ENCODE results near the gene C4BPB.

Gene C4BPB

DNA sequence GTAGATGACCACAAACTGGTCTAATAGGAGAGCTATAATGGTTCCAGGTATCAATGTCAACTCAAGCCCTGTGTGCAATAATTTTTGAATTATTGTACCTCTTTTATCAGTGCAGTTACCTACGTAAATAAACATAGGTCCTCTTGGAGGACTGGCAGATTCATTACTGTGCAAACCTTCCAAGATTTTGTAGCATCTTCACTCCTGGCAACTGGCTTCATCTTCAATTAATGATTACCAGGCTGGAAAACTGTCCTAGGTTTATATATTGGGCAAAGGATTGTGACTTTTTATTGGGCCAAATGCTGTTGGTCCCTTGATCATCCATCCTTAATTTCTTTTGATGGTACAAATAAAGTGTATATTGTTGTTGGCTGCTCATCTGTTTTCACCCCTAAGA lies 51.0 kb downstream of the C4BPB start:
- TF ChIP-seq, protein P1, sequence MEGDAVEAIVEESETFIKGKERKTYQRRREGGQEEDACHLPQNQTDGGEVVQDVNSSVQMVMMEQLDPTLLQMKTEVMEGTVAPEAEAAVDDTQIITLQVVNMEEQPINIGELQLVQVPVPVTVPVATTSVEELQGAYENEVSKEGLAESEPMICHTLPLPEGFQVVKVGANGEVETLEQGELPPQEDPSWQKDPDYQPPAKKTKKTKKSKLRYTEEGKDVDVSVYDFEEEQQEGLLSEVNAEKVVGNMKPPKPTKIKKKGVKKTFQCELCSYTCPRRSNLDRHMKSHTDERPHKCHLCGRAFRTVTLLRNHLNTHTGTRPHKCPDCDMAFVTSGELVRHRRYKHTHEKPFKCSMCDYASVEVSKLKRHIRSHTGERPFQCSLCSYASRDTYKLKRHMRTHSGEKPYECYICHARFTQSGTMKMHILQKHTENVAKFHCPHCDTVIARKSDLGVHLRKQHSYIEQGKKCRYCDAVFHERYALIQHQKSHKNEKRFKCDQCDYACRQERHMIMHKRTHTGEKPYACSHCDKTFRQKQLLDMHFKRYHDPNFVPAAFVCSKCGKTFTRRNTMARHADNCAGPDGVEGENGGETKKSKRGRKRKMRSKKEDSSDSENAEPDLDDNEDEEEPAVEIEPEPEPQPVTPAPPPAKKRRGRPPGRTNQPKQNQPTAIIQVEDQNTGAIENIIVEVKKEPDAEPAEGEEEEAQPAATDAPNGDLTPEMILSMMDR (IDR thresholded peaks at IDR 0.05; ENCODE audit: borderline replicate concordance, insufficient read depth, low read depth, low read length) = no peak
- H3K4me3 ChIP-seq (ENCODE audit: low read depth, low read length) = no peak overlapping the region

DNA sequence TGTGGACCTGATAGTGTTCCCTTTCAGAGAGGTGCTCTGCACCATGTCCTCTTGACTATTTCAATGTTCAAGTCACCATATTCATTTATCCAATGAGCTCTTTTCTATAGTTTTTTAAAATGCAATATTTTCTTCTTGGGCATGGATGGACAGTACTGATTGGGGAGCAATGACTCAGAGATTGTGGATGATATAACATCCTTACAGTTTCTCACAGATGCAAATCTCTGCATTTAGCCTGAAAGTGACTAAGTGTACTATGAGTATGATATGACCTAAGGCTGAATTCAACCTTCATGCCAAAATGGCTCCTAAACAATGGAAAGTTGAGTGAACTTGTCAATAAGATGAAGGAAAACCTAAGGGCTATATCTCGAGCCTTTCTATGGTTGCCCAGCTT lies 51.9 kb downstream of the C4BPB start:
- TF ChIP-seq, protein P1 (IDR thresholded peaks at IDR 0.05; ENCODE audit: borderline replicate concordance, insufficient read depth, low read depth, low read length) = no peak
- no peak overlapping the region for H3K4me3 ChIP-seq (ENCODE audit: low read depth, low read length)

DNA sequence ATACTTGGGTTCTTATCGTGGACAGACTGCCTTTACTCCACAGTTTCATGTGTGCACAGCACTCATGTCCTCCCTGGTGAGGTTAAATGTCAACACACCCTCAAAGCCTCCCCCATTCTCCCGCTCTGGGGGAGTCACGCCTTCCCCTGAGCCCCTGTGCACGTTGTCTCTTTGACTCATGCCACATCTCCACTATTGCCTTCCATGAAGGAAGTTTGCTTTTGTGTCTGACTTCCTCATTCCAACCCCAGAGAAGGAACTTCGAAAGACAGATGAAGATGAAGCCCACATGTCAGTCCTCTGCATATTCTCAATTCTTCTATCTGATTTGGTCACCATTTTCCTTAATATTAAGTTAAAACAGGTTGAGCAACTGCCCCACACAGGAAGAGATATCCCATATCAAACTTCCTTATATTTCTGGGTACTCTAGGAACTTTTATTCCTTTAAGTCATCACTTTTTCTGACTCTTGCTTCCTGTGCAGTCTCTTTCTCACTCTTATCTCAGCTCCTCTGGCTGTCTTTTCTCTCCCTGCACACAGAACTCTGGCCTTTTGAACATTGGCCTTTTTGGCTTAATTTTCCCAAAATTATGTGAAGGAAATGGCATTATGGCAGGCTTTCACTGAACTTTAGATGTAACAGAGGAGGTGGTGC lies 56.9 kb downstream of the C4BPB start:
- H3K4me3 ChIP-seq (ENCODE audit: low read depth, low read length) = no peak overlapping the region
- TF ChIP-seq, protein P1 (IDR thresholded peaks at IDR 0.05; ENCODE audit: borderline replicate concordance, insufficient read depth, low read depth, low read length) = no peak

Measured in GM12875 (cell line).